Activated T-helper 1 cell treated with anti-CD3 and anti-CD28 coated beads, Interleukin-12 subunit alpha, Interleukin-12 subunit beta, Interleukin-2, Interleukin-4 antibody, amounts not matched to agents 30 ng/mL and 10 ng/mL and 1 ng/mL, durations not matched to agents 14 hours and 24 hours and 36 hours (primary cell): ENCODE data around the gene ACSS1. TPM values are rescaled to one million over a fixed set of nuclear protein-coding genes. Genes with fewer than 3 reads are reported as not detected.

ENCODE experiments used
- DNase-seq: peaks from one replicate; pipeline ENCODE4 v3.0.0; 2021; ENCODE audit warnings: low spot score
- H3K27ac Mint-ChIP-seq: one replicate; pipeline ENCODE4 v1.8.0; 2021; ENCODE audit warnings: mild to moderate bottlenecking, mixed read lengths
- H3K27me3 Mint-ChIP-seq: one replicate; pipeline ENCODE4 v1.8.0; 2022; ENCODE audit warnings: mild to moderate bottlenecking, moderate library complexity, mixed read lengths; ENCODE audit not compliant: insufficient read depth
- H3K36me3 Mint-ChIP-seq: one replicate; pipeline ENCODE4 v1.8.0; 2021; ENCODE audit warnings: low read depth, mixed read lengths
- H3K4me1 Mint-ChIP-seq: one replicate; pipeline ENCODE4 v1.8.0; 2021; ENCODE audit warnings: low read depth, mixed read lengths
- H3K4me3 Mint-ChIP-seq: one replicate; pipeline ENCODE4 v1.8.0; 2021; ENCODE audit warnings: mild to moderate bottlenecking, moderate library complexity, mixed read lengths
- H3K9me3 Mint-ChIP-seq: one replicate; pipeline ENCODE4 v1.8.0; 2021; ENCODE audit warnings: mixed read lengths
- intact Hi-C: fragments of 100-400 bp; cut with micrococcal nuclease; formaldehyde crosslinking; loops from one replicate; pipeline ENCODE4 v1.15.1; 2024
- total RNA-seq: library from RNA; stranded (reverse); gene quantifications from 2 replicates; pipeline ENCODE4 v1.2.3, GENCODE V29; 2022

The ACSS1 gene
- total RNA-seq, 1 donor from 2014 or later: 11.7 TPM

- Mint-ChIP-seq H3K4me3 (no peak overlapping the region), H3K27me3 (no peaks in the 10 kb centered on the region), H3K9me3 (peaks cover 21% of the 10 kb centered on the region), H3K4me1 (peaks cover 40% of the 10 kb centered on the region), H3K27ac (no peak overlapping the region), H3K36me3 (peaks cover 86% of the 10 kb centered on the region)
- DNase-seq: no peak
- intact Hi-C loops: no loop called here
Measured at GRCh38 chr20:24977797-24978196, 80.1 kb downstream of the ACSS1 start.

GRCh38 chr20:24977336-24977735 lies 80.6 kb downstream of the ACSS1 start:
- no peak overlapping the region for H3K4me3 Mint-ChIP-seq
- H3K4me1 Mint-ChIP-seq: peaks cover 35% of the 10 kb centered on the region
- intact Hi-C loops: no loop called here
- no peaks in the 10 kb centered on the region for H3K27me3 Mint-ChIP-seq
- H3K36me3 Mint-ChIP-seq: peaks cover 85% of the 10 kb centered on the region
- DNase-seq: no peak
- H3K27ac Mint-ChIP-seq: no peak overlapping the region
- peaks cover 21% of the 10 kb centered on the region for H3K9me3 Mint-ChIP-seq

GRCh38 chr20:24972341-24972740 lies 85.6 kb downstream of the ACSS1 start:
- Mint-ChIP-seq H3K27ac (no peak overlapping the region), H3K9me3 (peaks cover 16% of the 10 kb centered on the region), H3K36me3 (peaks cover 73% of the 10 kb centered on the region), H3K4me3 (no peak overlapping the region), H3K4me1 (peaks cover 10% of the 10 kb centered on the region), H3K27me3 (no peaks in the 10 kb centered on the region)
- DNase-seq: no peak
- intact Hi-C loops: no loop called here

- Mint-ChIP-seq H3K36me3 (peaks cover 68% of the 10 kb centered on the region), H3K4me1 (peaks cover 9% of the 10 kb centered on the region)
- DNase-seq: no peak
Measured at GRCh38 chr20:24971376-24972101, 86.4 kb downstream of the ACSS1 start.

GRCh38 chr20:24970754-24971153 lies 87.2 kb downstream of the ACSS1 start:
- peaks cover 5% of the 10 kb centered on the region for H3K9me3 Mint-ChIP-seq
- peaks cover 68% of the 10 kb centered on the region for H3K36me3 Mint-ChIP-seq
- H3K4me3 Mint-ChIP-seq: no peak overlapping the region
- no peak overlapping the region for H3K27ac Mint-ChIP-seq
- no peaks in the 10 kb centered on the region for H3K27me3 Mint-ChIP-seq
- DNase-seq: no peak
- intact Hi-C loops: no loop called here
- H3K4me1 Mint-ChIP-seq: peaks cover 11% of the 10 kb centered on the region

More at GRCh38 chr20:24971376-24972101, 86.4 kb downstream of the ACSS1 start:
- H3K27me3 Mint-ChIP-seq: no peaks in the 10 kb centered on the region
- intact Hi-C loops: no loop called here
- H3K9me3 Mint-ChIP-seq: peaks cover 13% of the 10 kb centered on the region
- no peak overlapping the region for H3K4me3 Mint-ChIP-seq
- no peak overlapping the region for H3K27ac Mint-ChIP-seq

GRCh38 chr20:24970030-24970553 lies 87.8 kb downstream of the ACSS1 start:
- H3K27ac Mint-ChIP-seq: no peak overlapping the region

GRCh38 chr20:24969186-24970029 lies 88.5 kb downstream of the ACSS1 start:
- H3K4me1 Mint-ChIP-seq: peaks cover 23% of the 10 kb centered on the region
- DNase-seq: no peak
- no peak overlapping the region for H3K4me3 Mint-ChIP-seq
- peaks cover 68% of the 10 kb centered on the region for H3K36me3 Mint-ChIP-seq
- no peak overlapping the region for H3K27ac Mint-ChIP-seq
- intact Hi-C loops: no loop called here
- no peaks in the 10 kb centered on the region for H3K9me3 Mint-ChIP-seq
- no peaks in the 10 kb centered on the region for H3K27me3 Mint-ChIP-seq

More at GRCh38 chr20:24970030-24970553, 87.8 kb downstream of the ACSS1 start:
- DNase-seq: no peak
- intact Hi-C loops: no loop called here
- no peak overlapping the region for H3K4me3 Mint-ChIP-seq
- peaks cover 16% of the 10 kb centered on the region for H3K4me1 Mint-ChIP-seq
- peaks cover 68% of the 10 kb centered on the region for H3K36me3 Mint-ChIP-seq
- no peaks in the 10 kb centered on the region for H3K9me3 Mint-ChIP-seq
- no peaks in the 10 kb centered on the region for H3K27me3 Mint-ChIP-seq

DNA sequence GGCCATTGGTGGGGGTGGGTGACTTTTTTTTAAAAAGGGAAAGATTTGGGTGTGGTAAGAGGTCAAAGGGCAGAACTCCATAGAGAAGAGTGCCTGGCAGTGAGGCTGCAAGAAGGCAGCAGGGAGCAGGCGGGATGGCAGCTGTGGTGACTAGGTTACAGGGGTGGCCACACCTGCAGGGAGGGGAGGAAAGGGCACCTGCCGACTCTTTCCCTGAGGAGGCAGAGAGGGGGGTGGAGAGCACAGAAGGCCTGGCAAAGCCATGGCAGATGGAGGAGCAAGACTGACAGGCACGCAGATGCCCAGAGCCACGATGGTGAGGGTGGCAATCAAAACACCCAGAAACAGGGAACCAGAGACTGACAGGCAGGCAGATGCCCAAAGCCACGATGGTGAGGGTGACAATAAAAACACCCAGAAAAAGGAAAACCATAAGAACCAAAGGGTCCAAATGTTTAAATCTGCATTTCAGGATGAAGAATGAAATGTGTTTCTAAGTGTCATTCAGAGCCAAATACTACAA lies 89.6 kb downstream of the ACSS1 start:
- no peaks in the 10 kb centered on the region for H3K9me3 Mint-ChIP-seq
- intact Hi-C loops: no loop called here

DNA sequence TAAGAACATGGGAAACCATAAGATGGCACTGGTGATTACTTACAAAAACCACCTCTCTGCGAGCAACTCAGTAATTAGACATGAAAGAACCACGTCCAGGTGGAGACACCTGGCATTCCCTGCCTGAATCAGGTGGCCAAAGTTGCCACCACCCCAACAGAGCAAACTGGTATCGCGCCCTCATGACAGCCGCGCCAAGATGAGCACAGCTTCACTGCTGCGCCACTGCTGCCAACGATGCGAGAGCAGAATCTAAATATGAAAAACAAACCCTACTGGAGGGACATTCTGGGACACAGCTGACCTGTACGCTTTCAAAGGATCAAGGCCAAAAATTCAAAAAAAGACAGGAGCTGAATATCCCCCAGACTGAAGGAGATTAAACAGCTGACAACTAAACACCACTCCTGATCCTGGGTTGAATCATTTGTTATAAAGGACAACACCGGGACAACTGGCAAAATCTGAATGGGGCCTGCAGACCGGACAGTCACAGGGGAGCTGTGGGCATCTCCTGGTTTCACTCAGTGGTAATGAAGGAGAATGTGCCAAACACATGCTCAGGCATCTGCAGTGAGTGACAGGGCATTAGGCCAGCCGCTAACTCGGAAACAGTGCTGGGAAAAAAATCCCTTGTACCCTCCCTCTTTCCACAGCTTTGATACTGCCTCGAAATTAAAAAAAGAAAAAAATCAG lies 91.5 kb downstream of the ACSS1 start:
- H3K27ac Mint-ChIP-seq: no peak overlapping the region
- H3K4me1 Mint-ChIP-seq: peaks cover 17% of the 10 kb centered on the region
- H3K4me3 Mint-ChIP-seq: no peak overlapping the region
- H3K27me3 Mint-ChIP-seq: no peaks in the 10 kb centered on the region
- intact Hi-C loops: no loop called here
- H3K9me3 Mint-ChIP-seq: no peaks in the 10 kb centered on the region
- H3K36me3 Mint-ChIP-seq: peaks cover 76% of the 10 kb centered on the region
- DNase-seq: no peak

More for the DNA sequence above, 89.6 kb downstream of the ACSS1 start:
- Mint-ChIP-seq H3K27me3 (no peaks in the 10 kb centered on the region), H3K4me1 (peaks cover 19% of the 10 kb centered on the region), H3K4me3 (no peak overlapping the region), H3K27ac (peak overlapping the region; percentile 36), H3K36me3 (peaks cover 65% of the 10 kb centered on the region)
- no peak for DNase-seq

DNA sequence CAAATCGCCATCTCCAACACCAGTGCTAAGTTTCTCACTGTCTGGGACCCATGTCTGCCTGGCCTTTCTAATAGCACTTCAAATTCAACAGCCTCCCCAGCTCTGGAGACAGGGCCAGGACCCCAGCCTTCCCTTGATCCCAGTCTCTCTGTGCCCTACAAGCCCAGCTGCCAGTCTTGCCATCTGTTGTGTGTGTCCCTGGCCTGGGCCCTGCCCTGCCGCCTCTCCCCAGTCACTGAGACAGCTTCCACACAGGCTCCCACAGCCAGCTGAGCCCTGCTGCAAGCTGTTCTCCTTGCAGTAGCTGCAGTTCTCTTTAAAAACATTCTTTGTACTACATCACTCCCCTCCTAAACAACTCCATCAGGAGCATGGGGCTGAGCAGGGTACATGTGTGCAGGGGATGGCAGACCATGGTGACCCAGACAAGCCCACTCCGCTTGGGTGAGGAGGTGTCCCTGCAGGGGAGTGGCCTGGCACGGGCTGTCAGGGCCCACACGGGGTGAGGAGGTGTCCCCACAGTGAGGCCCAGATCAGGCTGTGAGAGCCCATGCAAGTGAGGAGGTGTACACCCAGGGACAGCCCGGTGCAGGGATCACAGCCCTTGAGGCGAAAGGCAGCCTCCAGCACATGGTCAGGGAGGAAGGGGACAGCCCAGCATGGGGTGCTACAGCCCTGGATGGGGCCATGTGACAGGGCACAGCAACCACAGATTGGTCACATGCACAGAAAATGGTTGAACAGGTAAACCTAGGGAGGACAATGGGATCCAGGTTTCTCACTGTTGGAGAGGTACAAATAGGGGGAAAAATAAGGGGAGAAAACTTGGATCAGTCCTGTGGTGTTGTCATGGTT lies 92.6 kb downstream of the ACSS1 start:
- Mint-ChIP-seq H3K9me3 (no peaks in the 10 kb centered on the region), H3K27ac (peak overlapping the region; percentile 57), H3K4me1 (peaks cover 24% of the 10 kb centered on the region), H3K36me3 (peaks cover 78% of the 10 kb centered on the region), H3K27me3 (no peaks in the 10 kb centered on the region), H3K4me3 (no peak overlapping the region)
- intact Hi-C loops: no loop called here
- no peak for DNase-seq

DNA sequence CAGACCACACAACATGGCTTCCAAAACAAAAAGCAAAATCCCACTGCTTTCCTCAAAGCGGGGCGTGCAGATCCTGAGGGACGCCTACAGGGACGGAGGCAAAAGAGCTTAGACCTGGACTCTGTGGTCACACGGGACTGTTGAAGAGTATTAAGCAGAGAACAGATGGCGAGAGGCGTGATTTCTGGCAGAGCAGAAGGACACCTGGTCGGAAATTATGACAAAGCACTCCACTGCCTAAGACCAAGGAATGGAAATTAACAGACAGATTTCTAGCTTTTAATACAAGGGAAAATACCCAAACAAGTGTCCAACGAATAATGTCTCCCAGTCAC lies 93.5 kb downstream of the ACSS1 start:
- H3K36me3 Mint-ChIP-seq: peaks cover 75% of the 10 kb centered on the region
- H3K4me3 Mint-ChIP-seq: no peak overlapping the region
- intact Hi-C loops: no loop called here
- H3K27me3 Mint-ChIP-seq: no peaks in the 10 kb centered on the region
- no peaks in the 10 kb centered on the region for H3K9me3 Mint-ChIP-seq
- H3K4me1 Mint-ChIP-seq: peaks cover 24% of the 10 kb centered on the region
- H3K27ac Mint-ChIP-seq: peak overlapping the region; percentile 57
- DNase-seq: no peak
